GM12873 (cell line): Measurements from ENCODE around the gene KRR1.

Experiments used
- CTCF ChIP-seq: IDR thresholded peaks from 2 replicates; pipeline ENCODE4 v1.5.1; 2012; ENCODE audit warnings: low read depth, mild to moderate bottlenecking, moderate library complexity, low read length, control low read depth; ENCODE audit not compliant: insufficient read depth; ENCODE audit errors: missing control alignments

KRR1 gene

GRCh38 chr12:75489613-75490210 is 21.7 kb downstream of the KRR1 start:
- TF ChIP-seq CTCF: no peak

- no peak for TF ChIP-seq CTCF
Observed at GRCh38 chr12:75489187-75489586, 22.2 kb downstream of the KRR1 start.

GRCh38 chr12:75488553-75488952 is 22.9 kb downstream of the KRR1 start:
- TF ChIP-seq CTCF: peak; percentile 56

GRCh38 chr12:75487308-75487707 is 24.1 kb downstream of the KRR1 start:
- TF ChIP-seq CTCF: no peak

- TF ChIP-seq CTCF: no peak
Observed at GRCh38 chr12:75483431-75483830, 28.0 kb downstream of the KRR1 start.

- no peak for TF ChIP-seq CTCF
Observed at GRCh38 chr12:75482646-75483045, 28.8 kb downstream of the KRR1 start.

GRCh38 chr12:75481774-75482173 is 29.6 kb downstream of the KRR1 start:
- no peak for TF ChIP-seq CTCF
